HG03378 (cell line): ENCODE data around the gene KRT40.
"Not testable (repeated sequence)": the region's sequence is repeated elsewhere in the genome, so short reads cannot be mapped to it uniquely, and the experiment has no call there.

ENCODE experiments used
- ATAC-seq: cut with Tn5 transposase; IDR thresholded peaks from one replicate; pipeline ENCODE4 v1.9.1; 2021; ENCODE audit warnings: mild to moderate bottlenecking, moderate library complexity; ENCODE audit not compliant: unreplicated experiment

The KRT40 gene

DNA sequence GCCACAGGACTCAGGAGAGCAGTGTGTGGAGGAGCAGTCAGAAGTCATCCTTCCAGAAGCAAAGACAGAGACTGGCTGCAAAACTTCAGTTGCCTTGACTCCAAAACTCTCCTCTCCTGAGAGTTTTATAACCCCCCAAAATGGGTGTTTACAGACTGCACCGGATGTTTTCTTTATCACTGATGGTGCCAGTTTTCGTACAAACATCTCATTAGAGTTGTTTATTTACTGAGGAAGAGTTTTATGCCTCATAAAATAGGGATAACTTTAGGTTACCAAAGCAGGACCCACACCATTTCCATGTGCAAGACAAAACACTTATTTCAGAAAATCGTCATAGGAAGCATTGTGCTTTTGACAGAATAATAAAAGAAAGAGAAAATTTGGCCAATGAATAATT, at the start of gene KRT40:
TSS of gene KRT40 (minus strand) at position 101 of the 400 bp plus-strand sequence. CDS start at position 48, 53 bp downstream.
- ATAC-seq = no peak

- no peak for ATAC-seq
Observed at GRCh38 chr17:41029633-41030245, 45.6 kb upstream of the KRT40 start, which contains the start of gene KRTAP1-4. TSS of gene KRTAP1-4 (minus strand) at chr17:41030195. CDS start at chr17:41030078, 117 bp downstream.

GRCh38 chr17:41026715-41027471, 42.8 kb upstream of the KRT40 start, which contains the start of gene KRTAP1-5:
TSS of gene KRTAP1-5 (minus strand) at chr17:41027208. CDS start at chr17:41027155, 53 bp downstream.
- ATAC-seq = no peak

DNA sequence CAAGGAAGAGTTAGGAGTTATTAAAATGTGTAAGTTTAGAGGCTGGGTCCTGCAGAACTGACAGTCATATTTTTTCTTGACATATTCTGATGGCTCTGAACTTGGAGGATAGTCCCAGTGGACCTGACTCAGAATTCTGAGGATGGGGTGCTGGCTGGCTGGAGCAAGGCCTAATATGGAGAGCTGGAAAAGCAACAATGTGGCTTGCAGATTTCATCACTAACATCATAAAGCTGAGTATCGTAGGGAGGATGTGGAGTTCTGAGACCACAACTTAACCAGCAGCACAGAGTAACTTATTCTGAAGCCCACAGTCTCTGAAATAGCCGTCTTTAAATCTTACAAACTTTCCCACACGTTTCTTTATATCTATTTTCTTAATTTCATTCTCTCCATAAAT, 40.6 kb upstream of the KRT40 start:
- ATAC-seq = no peak

DNA sequence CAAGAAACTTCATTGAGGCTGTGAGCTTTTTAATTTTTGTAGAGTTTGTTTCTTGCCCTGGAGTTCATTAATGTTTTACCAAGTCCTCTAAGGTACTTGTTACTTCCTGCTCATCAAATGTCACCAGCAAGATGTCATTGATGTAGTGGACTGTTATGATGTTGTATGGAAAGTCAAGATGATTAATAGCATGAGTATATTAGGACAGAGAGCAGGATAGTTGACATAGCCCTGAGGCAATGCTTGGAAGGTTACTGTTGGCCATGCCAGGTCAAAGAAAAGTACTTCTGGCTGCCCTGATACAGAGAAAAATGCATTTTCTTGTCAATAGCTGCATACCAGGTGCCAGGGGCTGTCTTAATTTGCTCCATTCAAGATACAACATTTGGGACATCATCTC, 36.2 kb upstream of the KRT40 start:
- ATAC-seq = no peak

DNA sequence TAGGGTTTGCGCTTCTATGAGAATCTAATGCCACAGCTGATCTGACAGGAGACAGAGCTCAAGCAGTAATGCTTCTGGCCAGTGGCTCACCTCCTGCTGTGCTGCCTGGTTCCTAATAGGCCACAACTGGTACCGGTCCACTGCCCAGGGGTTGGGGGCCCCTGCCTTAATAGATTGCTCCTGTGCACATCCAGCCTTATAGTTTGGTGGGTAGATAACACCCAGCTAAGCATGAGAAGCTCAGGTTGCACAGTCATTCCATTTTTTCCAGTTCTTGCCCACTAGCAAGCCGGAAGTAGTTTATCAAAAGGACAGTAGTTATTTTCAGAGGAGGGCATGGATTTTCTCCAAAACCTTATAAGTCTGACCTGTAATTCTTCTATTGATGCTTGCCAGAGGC, 35.3 kb upstream of the KRT40 start:
- no peak for ATAC-seq

GRCh38 chr17:41018541-41018940, 34.4 kb upstream of the KRT40 start:
- no peak for ATAC-seq

DNA sequence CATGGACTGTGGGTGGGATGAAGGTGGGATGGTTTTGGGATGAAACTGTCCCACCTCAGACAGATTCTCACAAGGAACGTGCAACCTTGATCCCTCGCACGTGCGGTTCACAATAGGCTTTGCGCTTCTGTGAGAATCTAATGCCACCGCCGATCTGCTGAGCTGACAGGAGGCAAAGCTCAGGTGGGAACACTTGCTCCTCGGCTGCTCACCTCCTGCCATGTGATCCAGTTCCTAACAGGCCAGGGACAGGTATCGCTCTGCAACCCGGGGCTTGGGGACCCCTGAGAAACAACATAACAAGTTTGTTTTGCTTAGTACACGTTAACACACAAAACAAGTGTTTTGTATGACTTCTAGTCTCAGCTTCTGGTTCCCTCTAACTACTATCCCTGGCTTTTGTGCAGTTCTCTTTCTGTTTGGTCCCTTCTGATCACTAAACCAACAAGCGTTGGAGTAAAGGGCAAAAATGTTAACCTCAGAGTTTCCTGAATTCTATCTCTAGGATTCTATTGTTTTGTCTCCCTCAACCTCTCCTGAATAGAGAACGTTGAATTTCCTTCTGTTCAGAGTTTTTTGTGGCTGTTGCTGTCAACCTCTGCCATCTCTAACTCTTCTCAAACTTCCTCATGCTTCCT, 32.6 kb upstream of the KRT40 start:
- ATAC-seq = no peak

- no peak for ATAC-seq
Observed at GRCh38 chr17:41015454-41015853, 31.3 kb upstream of the KRT40 start.

GRCh38 chr17:41013606-41014005, 29.5 kb upstream of the KRT40 start:
- ATAC-seq = no peak

GRCh38 chr17:41013181-41013580, 29.1 kb upstream of the KRT40 start:
- no peak for ATAC-seq

GRCh38 chr17:41012326-41013120, 28.4 kb upstream of the KRT40 start:
- no peak for ATAC-seq

GRCh38 chr17:41010441-41010840, 26.3 kb upstream of the KRT40 start:
- no peak for ATAC-seq

DNA sequence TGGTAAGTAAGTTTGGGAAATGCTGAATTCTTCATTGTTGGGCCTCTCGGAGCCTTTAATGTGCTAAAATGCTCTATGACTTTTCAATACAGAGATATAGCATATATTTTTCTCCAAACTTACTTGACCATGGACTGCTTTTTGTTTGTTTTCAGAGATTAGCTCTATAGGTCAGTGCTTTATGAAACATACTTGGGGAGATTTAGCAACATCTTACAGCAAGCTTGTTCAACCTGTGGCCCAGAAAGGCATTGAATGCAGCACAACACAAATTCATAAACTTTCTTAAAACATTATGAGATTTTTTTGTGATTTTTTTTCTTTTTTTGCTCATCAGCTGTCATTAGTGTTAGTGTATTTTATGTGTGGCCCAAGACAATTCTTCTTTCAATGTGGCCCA, 25.8 kb upstream of the KRT40 start:
- ATAC-seq = no peak

DNA sequence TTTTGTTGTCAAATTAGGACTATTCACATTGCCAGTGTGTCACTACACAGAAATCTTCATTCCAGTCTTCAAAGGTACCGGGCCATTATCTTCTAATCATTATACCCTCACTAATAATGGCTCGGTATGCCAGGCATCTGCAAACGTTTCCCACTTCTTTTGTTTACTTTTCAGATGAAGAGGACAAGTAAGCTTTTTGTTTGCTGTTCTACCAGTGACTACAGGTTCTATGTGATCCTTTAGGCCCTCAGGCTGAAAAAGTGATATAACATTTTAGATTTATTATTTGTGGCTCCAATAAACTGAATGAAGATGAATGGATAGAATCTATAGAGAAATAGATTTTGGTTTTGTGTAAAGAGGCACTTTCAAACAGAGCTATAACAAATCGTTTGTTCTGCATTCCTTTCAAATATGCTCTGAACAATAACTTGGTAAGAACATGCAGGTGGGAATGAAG, 25.2 kb upstream of the KRT40 start:
- no peak for ATAC-seq

- no peak for ATAC-seq
Observed at GRCh38 chr17:41008811-41009210, 24.7 kb upstream of the KRT40 start, which contains the start of gene KRTAP3-1. TSS of gene KRTAP3-1 (minus strand) at chr17:41009128. CDS start at chr17:41009074, 54 bp downstream.

DNA sequence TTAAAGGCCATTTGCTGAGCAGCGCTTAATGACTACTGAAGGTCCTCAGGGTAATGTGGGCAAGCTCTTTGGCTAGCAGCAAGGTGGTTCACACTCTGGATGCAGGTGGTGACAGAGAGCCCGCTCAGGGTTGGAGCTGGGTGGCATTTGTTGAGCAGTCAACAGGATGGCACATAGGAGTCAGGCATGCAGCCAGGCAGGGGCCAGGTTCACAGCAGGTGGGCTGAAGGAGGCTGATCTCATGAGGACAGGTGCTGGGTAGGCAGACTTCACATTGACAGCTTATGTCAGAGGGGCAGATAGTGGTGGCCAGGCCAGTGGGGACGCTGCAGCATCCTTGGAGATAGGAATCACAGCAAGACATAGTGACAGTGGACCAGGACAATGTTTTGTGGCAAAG, 20.3 kb upstream of the KRT40 start:
- no peak for ATAC-seq

DNA sequence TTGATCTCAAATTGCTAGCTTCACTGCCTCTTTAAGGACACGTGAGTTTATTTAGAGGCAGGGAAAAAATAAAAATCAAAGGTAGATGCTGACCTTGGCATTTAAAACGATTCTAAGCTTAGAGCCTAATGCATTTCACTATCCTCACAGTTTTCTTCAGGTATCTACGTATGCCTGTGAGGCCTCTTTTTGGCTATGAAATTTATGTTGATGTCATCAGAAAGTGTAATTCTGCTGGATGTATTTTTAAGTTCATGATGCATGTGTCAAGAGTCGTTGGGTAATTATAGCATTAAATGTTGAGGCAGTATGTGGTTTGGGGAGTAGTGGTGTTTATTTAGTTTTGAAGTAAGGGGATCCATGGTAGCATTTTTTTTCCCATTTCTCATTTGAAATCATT, 19.8 kb upstream of the KRT40 start:
- no peak for ATAC-seq

DNA sequence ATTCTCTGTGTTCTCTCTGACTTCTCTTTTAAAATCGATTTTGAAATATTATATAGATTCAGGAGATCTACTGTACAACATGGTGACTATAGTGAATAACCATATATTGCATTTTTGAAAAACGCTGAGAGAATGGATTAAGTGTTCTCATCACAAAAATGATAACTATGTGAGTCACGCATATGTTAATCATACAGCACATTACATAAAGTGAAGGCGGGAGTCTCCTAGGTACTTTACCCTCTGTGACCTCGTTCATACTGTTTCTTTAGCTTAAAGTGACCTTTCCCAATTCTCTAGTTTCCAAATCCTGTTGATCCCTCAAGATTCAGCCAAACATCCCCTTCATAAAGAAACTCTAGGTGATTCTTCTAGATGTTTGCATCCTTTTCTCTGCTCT, 18.7 kb upstream of the KRT40 start:
- ATAC-seq = no peak

GRCh38 chr17:41001795-41002194, 17.7 kb upstream of the KRT40 start:
- ATAC-seq = no peak

- not testable (repeated sequence) for ATAC-seq
Observed at GRCh38 chr17:40999563-40999962, 15.4 kb upstream of the KRT40 start, which contains the start of gene KRTAP3-2. TSS of gene KRTAP3-2 (minus strand) at chr17:40999906. CDS start at chr17:40999853, 53 bp downstream.
